CD14-positive monocyte (primary cell): Measurements from ENCODE around the gene CHST3. TPM values are rescaled to one million over a fixed set of nuclear protein-coding genes. Genes with fewer than 3 reads are reported as not detected.

ENCODE experiments used
- DNase-seq, 3 donors: peaks; one replicate each; pipeline ENCODE4 v3.0.0-alpha.2; 2011 to 2022
- H2AFZ ChIP-seq: 2 replicates; pipeline ENCODE4 v1.6.0; 2012; ENCODE audit warnings: mild to moderate bottlenecking, low read depth, low read length, inconsistent platforms; ENCODE audit not compliant: insufficient read depth, poor library complexity, severe bottlenecking
- H3K27ac ChIP-seq, 2 donors: 1 replicate in 1 of 2; 2 replicates in 1 of 2; pipeline ENCODE4 v1.5.1; 2012 to 2013; ENCODE audit warnings: low read length in 2 of 2, control low read depth in 1 of 2, inconsistent platforms in 1 of 2, low read depth in 1 of 2, mild to moderate bottlenecking in 1 of 2
- H3K27me3 ChIP-seq, 2 donors: one replicate each; pipeline versions ENCODE4 v1.6.0 to v1.6.1; 2011 to 2013; ENCODE audit warnings: low read length in 2 of 2; ENCODE audit not compliant: control insufficient read depth in 2 of 2, insufficient read depth in 2 of 2
- H3K36me3 ChIP-seq, 2 donors: replicated peaks in 1 of 2; 1 replicate in 1 of 2; 2 replicates in 1 of 2; pipeline versions ENCODE4 v1.5.1 to v1.6.1; 2012 to 2013; ENCODE audit warnings: low read length in 2 of 2, control low read depth in 1 of 2, inconsistent platforms in 1 of 2, mild to moderate bottlenecking in 1 of 2; ENCODE audit not compliant: insufficient read depth in 2 of 2, control insufficient read depth in 1 of 2
- H3K4me1 ChIP-seq, 2 donors: 1 replicate in 1 of 2; 2 replicates in 1 of 2; pipeline versions ENCODE4 v1.5.1 to v1.6.1; 2012 to 2013; ENCODE audit warnings: low read length in 2 of 2, control low read depth in 1 of 2, inconsistent platforms in 1 of 2, mild to moderate bottlenecking in 1 of 2, moderate library complexity in 1 of 2; ENCODE audit not compliant: insufficient read depth in 2 of 2, control insufficient read depth in 1 of 2
- H3K4me2 ChIP-seq: replicated peaks from 2 replicates; pipeline ENCODE3; 2012; ENCODE audit warnings: low read length, moderate library complexity, mild to moderate bottlenecking; ENCODE audit not compliant: poor library complexity, severe bottlenecking; ENCODE audit errors: extremely low read depth
- H3K4me3 ChIP-seq, 3 experiments: fragments of 200-600 bp in 1 of 3; sonication (generic) in 1 of 3; replicated peaks in 1 of 3; 1 replicate in 2 of 3; 2 replicates in 1 of 3; pipeline ENCODE4 v1.5.1; 2011 to 2013; ENCODE audit warnings: low read length in 3 of 3, mild to moderate bottlenecking in 3 of 3, control low read depth in 2 of 3, low read depth in 2 of 3, inconsistent platforms in 1 of 3, moderate library complexity in 1 of 3
- H3K79me2 ChIP-seq: 2 replicates; pipeline ENCODE4 v1.6.0; 2012; ENCODE audit warnings: mild to moderate bottlenecking, control low read depth, inconsistent platforms, low read length, moderate library complexity; ENCODE audit not compliant: insufficient read depth
- H3K9ac ChIP-seq: 2 replicates; pipeline ENCODE4 v1.6.0; 2017; ENCODE audit warnings: low read length, mild to moderate bottlenecking; ENCODE audit not compliant: insufficient read depth, poor library complexity, severe bottlenecking
- H3K9me3 ChIP-seq, 2 donors: replicated peaks in 1 of 2; 1 replicate in 1 of 2; 2 replicates in 1 of 2; pipeline versions ENCODE4 v1.5.1 to v1.6.1; 2012 to 2013; ENCODE audit warnings: low read length in 2 of 2, control low read depth in 1 of 2; ENCODE audit not compliant: control insufficient read depth in 1 of 2, insufficient read depth in 1 of 2
- H4K20me1 ChIP-seq: 2 replicates; pipeline ENCODE4 v1.6.0; 2012; ENCODE audit warnings: mild to moderate bottlenecking, low read length, control low read depth, moderate library complexity; ENCODE audit not compliant: insufficient read depth
- H3K27ac Mint-ChIP-seq, 7 donors: one replicate each; pipeline ENCODE4 v1.8.0; 2020; ENCODE audit warnings: mild to moderate bottlenecking in 7 of 7, mixed read lengths in 7 of 7, moderate library complexity in 6 of 7, inconsistent platforms in 2 of 7
- H3K27me3 Mint-ChIP-seq, 3 donors: one replicate each; pipeline ENCODE4 v1.8.0; 2021 to 2022; ENCODE audit warnings: low read depth in 3 of 3, mild to moderate bottlenecking in 3 of 3, mixed read lengths in 3 of 3, moderate library complexity in 3 of 3, inconsistent platforms in 1 of 3
- H3K36me3 Mint-ChIP-seq, 2 donors: one replicate each; pipeline ENCODE4 v1.8.0; 2020; ENCODE audit warnings: mixed read lengths in 2 of 2, inconsistent platforms in 1 of 2, mild to moderate bottlenecking in 1 of 2
- H3K4me1 Mint-ChIP-seq: one replicate; pipeline ENCODE4 v1.8.0; 2020; ENCODE audit warnings: mild to moderate bottlenecking, mixed read lengths
- H3K4me3 Mint-ChIP-seq, 2 donors: one replicate each; pipeline ENCODE4 v1.8.0; 2020; ENCODE audit warnings: mild to moderate bottlenecking in 2 of 2, mixed read lengths in 2 of 2, moderate library complexity in 1 of 2
- H3K9me3 Mint-ChIP-seq, 7 donors: one replicate each; pipeline ENCODE4 v1.8.0; 2020 to 2022; ENCODE audit warnings: mixed read lengths in 7 of 7, mild to moderate bottlenecking in 6 of 7, moderate library complexity in 6 of 7, inconsistent platforms in 2 of 7
- CTCF ChIP-seq: fragments of 200-600 bp; IDR thresholded peaks from one replicate; pipeline ENCODE4 v1.8.0; 2022; ENCODE audit warnings: antibody characterized with exemption, mild to moderate bottlenecking
- WGBS: methylation state at CpG from one replicate; pipeline ENCODE4 v1.1.5; 2013; ENCODE audit warnings: missing lambda C conversion rate; ENCODE audit not compliant: insufficient coverage; 5-methylcytosine and 5-hydroxymethylcytosine counted together
- intact Hi-C, 2 donors: fragments of 100-400 bp; cut with micrococcal nuclease; formaldehyde crosslinking; loops; one replicate each; pipeline versions ENCODE4 v1.15.0 to v1.15.1; 2023
- polyA plus RNA-seq, 3 donors: library from polyadenylated mRNA; depleted of rRNA in 1 of 3; unstranded in 2 of 3; stranded (reverse) in 1 of 3; fragments of 300-500 nt in 2 of 3; fragments of >200 nt in 1 of 3; fragmentation: Illumina TruSeq in 2 of 3; gene quantifications; 1 replicate in 2 of 3; 2 replicates in 1 of 3; pipeline ENCODE4 v1.2.3, GENCODE V29; 2012 to 2021

CHST3 gene
- polyA plus RNA-seq, 3 donors = not detected

GRCh38 chr10:72049472-72049871 lies 85.3 kb downstream of the CHST3 start:
- no peak overlapping the region for H3K27ac ChIP-seq
- H3K4me3 Mint-ChIP-seq = no peak overlapping the region

GRCh38 chr10:72049969-72050781 lies 86.0 kb downstream of the CHST3 start:
- Histone ChIP-seq H3K4me3 (no peak overlapping the region), H2AFZ (no peak overlapping the region), H3K4me2 (no peak overlapping the region), H3K27ac (no peak overlapping the region), H3K4me1 (no peaks in the 10 kb centered on the region), H3K9me3 (peaks cover 5 to 6% of the 10 kb centered on the region in 2 donors), H4K20me1 (no peaks in the 10 kb centered on the region), H3K79me2 (no peaks in the 10 kb centered on the region), H3K36me3 (no peaks in the 10 kb centered on the region), H3K27me3 (no peaks in the 10 kb centered on the region), H3K9ac (no peak overlapping the region)
- Mint-ChIP-seq H3K4me1 (peaks cover 5% of the 10 kb centered on the region), H3K36me3 (no peaks in the 10 kb centered on the region), H3K27ac (peak overlapping the region in 1 of 7 donors; percentile 23), H3K9me3 (peaks cover 0 to 13% (median 9%) of the 10 kb centered on the region in 7 donors), H3K4me3 (peak overlapping the region in 1 of 2 donors; percentile 19), H3K27me3 (peaks cover 2 to 7% (median 4%) of the 10 kb centered on the region in 3 donors)
- WGBS = 97% methylated on average over 2 of the region's 5 CpGs
- DNase-seq = no peak
- TF ChIP-seq CTCF = no peak
- intact Hi-C loops = loop anchor here in 1 of 2 donors (10.0 kb wide), 1 partner anchor 295 kb away; no protein-coding TSS in a partner anchor

More at GRCh38 chr10:72049472-72049871, 85.3 kb downstream of the CHST3 start:
- H2AFZ ChIP-seq = no peak overlapping the region
- no peaks in the 10 kb centered on the region for H3K36me3 ChIP-seq
- H3K4me2 ChIP-seq = no peak overlapping the region
- no peak overlapping the region for H3K9ac ChIP-seq
- no peaks in the 10 kb centered on the region for H4K20me1 ChIP-seq
- H3K36me3 Mint-ChIP-seq = no peaks in the 10 kb centered on the region
- H3K9me3 Mint-ChIP-seq = peaks cover 0 to 13% (median 9%) of the 10 kb centered on the region in 7 donors
- H3K27ac Mint-ChIP-seq = no peak overlapping the region
- WGBS = 100% methylated on average over 1 of the region's 1 CpG
- peaks cover 2 to 7% (median 4%) of the 10 kb centered on the region in 3 donors for H3K27me3 Mint-ChIP-seq
- no peaks in the 10 kb centered on the region for H3K4me1 ChIP-seq
- peaks cover 5 to 6% of the 10 kb centered on the region in 2 donors for H3K9me3 ChIP-seq
- intact Hi-C loops = no loop called here
- no peaks in the 10 kb centered on the region for H3K4me1 Mint-ChIP-seq
- H3K27me3 ChIP-seq = no peaks in the 10 kb centered on the region
- TF ChIP-seq CTCF = no peak
- no peak for DNase-seq
- no peaks in the 10 kb centered on the region for H3K79me2 ChIP-seq
- no peak overlapping the region for H3K4me3 ChIP-seq
